K562 (cell line): ENCODE results near the gene MSX1.

Source experiments
- RBM17 ChIP-seq: fragments of 200-400 bp; formaldehyde crosslinking; IDR thresholded peaks from 2 replicates; pipeline ENCODE4 v1.6.1; 2017; ENCODE audit warnings: low read depth, mild to moderate bottlenecking, low read length, borderline replicate concordance
- ZNF830 ChIP-seq: fragments of 250-450 bp; sonication (Bioruptor Pico); IDR thresholded peaks from 2 replicates; pipeline ENCODE4 v1.5.0; 2021; ENCODE audit warnings: mild to moderate bottlenecking

- TF ChIP-seq ZNF830 (CRISPR knock-in tag) = no peak
- no peak for TF ChIP-seq RBM17
Observed at GRCh38 chr4:4868758-4869723, 9.6 kb downstream of the MSX1 start.
